HG03460 (cell line): ENCODE results near the gene CCPG1.

Source experiments
- ATAC-seq: cut with Tn5 transposase; IDR thresholded peaks from one replicate; pipeline ENCODE4 v1.9.1; 2021; ENCODE audit not compliant: unreplicated experiment

CCPG1 gene

DNA sequence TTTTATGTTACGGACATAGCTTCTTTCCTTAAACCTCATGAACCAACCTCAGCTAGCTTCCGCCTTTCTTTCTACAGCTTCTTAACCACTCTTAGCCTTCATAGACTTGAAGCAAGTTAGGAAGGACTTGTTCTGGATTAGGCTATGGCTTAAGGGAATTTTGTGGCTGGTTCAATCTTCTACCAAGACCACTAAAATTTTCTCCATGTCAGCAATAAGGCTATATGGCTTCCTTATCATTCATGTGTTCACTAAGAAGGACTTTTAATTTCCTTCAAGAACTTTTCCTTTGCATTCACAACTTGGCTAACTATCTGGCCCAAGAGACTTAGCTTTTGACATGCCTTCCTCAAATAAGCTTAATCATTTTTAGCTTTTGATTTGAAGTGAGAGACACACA is 24.5 kb downstream of the CCPG1 start:
- ATAC-seq: no peak

DNA sequence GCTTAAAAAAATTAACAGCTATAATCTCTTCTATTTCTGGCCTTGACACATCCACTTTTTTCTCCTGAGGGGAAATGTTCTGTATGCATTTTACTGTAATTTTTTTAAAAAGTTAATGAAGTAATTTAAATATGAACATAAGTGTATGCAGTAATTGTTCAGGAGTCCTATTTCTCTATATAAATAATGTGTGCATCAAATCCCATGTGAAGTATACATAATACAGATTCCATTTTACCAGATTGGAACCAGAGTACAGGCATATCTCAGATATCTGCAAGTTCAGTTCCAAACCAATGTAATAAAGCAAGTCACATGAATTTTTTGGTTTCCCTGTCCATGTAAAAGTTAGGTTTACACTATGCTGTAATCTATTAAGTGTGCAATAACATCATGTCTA is 26.6 kb downstream of the CCPG1 start:
- no peak for ATAC-seq

DNA sequence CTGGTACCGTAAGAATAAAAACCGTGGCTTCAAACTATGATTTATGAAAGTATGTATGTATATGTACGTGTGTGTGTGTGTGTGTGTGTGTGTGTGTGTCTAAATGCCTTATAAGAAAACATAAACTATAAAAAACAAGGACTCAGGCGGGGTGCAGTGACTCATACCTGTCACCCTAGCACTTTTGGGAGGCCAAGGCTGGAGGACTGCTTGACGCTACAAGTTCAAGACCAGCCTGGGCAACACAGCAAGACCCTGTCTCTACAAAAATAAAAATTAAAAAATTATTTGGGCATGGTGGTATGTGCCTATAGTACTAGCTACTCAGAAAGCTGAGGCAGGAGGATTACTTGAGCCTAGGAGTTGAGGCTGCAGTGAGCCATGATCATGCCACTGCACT is 29.1 kb downstream of the CCPG1 start:
- ATAC-seq: no peak

DNA sequence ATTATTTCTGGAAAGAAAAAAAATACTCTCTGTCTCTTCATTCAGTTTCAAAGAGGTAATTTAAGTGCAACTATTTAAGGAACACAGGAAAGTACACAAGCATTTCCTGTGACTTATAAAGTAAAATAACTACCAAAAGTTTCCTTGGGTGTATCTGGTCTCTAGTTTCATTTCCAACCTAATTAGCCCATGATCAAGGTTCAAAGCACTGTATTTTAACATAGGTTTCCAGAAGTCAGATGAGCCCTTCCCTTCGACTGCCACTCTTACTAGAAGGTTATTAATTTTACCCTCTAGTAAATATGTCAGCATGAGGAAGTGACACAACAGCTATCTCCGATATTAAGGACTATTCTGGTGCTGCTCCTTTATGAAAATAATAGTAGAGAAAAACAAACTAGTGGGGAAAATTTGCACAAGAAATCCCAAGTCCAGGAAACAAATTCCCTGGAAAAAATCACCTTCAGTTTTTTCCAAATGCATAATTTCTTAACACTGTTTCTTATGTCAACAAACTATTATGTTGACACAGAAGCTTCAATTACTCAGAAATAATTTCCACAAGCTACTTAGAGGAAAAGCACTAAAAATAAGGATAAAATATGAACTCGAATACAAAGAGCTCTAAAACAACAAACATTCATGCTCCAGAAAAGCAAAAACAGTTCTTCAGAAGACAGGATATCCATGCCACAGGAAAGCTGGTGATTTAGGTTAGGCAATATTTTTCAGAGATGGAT is 35.3 kb downstream of the CCPG1 start:
- no peak for ATAC-seq

DNA sequence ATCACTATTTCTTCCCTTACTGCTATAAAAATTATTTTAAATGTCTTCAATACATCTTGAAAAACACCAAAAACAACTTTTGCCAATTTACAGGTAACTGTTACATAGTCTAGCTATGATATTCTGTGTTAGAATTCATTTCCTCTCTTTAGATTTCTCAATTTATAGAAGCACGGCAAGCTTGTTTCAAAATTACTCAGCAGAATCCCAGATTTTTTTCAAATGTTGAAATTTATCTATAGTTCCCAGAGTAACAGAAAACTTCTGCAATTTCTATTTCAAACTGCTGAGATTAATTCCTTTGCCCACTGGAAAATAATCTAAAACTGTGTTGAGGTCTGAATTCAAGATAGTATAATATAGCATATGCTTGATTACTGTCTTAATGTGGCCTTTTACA is 41.2 kb downstream of the CCPG1 start:
- no peak for ATAC-seq

DNA sequence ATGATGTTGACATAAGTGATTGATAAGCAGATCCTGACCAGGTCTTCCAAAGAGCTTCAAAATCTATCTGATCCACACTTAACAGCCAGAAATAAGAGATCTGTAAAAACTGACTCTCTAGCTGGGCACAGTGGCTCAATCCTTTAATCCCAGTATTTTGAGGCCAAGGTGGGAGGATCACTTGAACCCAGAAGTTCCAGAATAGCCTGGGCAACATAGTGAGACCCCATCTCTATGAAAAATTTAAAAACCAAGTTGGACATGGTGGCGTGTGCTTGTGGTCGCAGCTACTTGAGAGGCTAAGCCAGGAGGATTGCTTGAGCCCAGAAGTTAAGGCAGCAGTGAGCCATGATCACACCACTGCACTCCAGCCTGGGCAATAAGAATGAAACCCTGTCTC is 45.5 kb downstream of the CCPG1 start:
- no peak for ATAC-seq

DNA sequence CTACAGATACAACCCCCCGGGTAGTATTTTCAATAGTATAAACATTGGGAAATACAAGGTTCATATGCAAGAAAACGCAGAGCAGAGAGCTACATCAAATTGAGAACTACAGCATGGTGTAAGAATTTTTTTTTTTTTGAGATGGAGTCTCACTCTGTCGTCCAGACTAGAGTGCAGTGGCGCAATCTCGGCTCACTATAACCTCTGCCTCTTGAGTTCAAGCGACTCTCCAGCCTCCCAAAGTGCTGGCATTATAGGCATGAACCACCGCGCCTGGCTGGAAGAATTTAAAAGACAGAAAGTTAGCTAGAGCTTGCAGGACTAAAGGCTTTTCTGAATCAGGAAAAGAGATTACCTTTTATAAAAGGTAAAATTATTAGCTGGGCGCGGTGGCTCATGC is 47.1 kb downstream of the CCPG1 start:
- no peak for ATAC-seq

DNA sequence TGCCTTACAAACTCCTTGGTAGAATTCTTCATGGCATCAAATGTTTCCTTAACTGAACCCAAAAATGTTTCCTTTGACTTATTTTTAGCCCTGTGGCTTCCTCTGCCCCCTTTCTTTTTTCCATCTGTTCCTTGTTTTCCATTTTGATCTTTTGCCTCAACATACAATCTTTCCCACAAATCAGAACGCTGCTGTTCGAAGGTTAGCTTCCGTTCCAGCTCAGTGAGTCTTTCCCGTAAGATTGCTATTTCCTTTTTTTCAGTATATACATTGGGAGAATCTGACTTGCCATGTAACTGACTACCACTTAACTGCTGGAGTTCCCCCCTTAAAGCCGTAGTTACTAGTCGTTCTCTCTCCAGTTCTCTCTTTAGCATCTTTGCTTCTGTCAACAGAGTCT is 47.9 kb downstream of the CCPG1 start:
- no peak for ATAC-seq

DNA sequence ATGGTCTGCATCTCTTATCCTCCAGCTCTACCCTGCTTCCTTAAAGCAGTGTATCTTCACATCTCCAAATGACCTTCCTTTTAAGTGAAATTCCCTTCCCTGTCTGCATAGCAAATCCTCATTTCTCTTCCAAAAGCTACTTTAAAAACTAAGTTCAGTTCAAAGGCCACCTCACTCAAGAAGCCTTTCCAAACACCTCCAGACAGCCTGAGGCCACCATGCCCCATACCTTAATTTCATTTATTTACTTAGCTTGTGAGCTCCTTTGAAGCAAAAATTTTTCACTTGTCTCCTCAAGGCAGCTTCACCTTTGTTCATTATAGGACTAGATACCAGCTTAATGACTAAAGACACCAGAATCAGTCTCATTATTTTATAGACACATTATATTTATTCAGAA is 49.7 kb downstream of the CCPG1 start:
- no peak for ATAC-seq

DNA sequence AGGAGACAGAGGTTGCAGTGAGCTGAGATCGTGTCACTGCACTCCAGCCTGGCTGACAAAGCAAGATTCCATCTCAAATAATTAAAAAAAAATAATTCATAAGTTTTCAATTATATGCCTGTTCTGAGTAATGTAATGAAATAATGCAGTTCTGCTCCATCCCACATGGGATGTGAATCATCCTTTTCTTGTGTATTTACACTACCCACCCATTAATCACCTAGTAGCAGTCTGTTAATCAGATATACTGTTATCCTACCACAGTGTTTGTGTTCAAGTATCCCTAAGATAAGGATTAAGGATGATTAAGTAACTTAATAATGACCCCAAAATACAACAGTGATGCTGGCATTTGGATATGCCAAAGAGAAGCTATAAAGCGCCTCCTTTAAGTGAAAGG is 50.4 kb downstream of the CCPG1 start:
- no peak for ATAC-seq

DNA sequence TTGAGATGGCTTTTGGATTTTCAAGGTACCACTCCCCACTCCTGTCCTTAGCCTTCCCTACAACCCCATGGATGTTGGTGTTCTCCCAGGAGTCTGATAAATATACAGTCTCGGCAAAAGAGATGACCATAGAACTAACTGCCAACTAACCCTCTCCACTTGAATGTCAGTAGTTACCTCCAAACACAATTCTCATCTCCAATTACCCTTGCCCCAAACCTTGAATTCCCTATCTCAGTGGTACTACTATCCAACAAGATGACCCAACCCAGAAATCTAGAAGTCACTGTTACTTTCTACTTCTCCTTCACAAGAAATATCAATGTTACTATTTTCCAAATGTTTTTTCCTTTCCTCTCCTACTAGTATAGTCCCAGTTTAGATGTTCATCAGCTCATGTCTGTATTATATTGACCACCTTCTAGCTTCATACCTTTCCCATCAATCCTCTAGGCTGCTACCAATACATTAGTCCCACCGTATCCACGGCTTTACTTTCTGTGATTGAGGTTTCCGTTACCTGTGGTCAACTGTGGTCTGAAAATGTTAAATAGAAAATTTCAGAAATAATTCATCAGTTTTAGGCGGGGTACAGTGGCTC is 51.1 kb downstream of the CCPG1 start:
- ATAC-seq: no peak

DNA sequence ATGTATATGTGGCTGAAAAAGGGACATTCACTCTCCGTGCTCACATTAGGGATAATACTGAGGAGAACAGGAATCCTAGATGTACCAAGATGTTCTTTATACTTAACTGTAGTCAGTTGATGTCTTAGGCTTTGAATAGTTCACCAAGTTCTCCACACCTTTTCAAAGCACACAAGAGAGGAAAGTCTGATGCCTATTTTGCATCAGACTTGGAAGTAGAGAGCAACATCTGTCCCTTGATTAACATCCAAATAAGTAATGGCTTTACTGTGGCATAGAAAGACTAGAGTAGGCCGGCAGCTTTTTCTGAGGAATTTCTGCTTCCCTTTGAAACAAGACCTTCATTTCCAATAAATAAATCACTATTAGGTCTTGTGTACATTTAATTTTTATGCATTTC is 55.1 kb downstream of the CCPG1 start:
- no peak for ATAC-seq

DNA sequence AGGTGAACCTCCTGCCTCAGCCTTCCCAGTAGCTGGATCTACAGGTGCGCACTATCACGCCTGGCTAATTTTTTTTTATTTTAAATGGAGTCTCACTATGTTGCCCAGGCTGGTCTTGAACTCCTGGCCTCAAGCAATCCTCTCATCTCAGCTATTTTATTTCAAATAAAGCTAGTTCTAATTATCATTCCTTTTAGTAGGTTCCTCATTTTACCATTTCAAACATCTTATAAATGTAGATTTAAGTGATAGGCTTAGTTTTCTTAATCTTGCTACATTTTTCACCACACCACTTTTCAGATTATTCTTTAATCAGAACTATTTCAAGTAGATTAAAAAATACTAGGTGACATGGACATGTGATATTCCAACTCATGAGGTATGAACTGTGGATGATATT is 58.9 kb downstream of the CCPG1 start:
- no peak for ATAC-seq

DNA sequence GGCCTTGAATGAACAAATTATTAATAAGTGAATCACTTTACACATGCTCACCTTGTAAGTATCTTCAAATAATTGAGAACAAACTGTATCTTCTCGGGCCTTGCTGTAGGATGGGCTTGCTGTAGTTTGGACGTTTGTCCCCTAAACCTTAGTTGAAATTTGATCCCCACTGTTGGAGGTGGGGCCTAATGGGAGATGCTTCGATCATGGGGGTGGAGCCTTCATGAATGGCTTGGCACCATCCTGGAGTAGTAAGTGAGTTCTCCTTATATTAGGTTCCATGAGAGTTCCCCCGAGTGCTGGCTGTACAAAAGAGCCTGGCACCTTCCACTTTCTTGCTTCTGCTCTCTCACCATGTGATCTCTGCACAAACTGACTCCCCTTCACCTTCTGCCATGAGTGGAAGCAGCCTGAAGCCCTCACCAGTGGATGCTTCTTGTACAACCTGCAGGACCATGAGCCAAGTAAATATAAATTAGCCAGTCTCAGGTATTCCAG is 59.8 kb downstream of the CCPG1 start:
- ATAC-seq: no peak

DNA sequence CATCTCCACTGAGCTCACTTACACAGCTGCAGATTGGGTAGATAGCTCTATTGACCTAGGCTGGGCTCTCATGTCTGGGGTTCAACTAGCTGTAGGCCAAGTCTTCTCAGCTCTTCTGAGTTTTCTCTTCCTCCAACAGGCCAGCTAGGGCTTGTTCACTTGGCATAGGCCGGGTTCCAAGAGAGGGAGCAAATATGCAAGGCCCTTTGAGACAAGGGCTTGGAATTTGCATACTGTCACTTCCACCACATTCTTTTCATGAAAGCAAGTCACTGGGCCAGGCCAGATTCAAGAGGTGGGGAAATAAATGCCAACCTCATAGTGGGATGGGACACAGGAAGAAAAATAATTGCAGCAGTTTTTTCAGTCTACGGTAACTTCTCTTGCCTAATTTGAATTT is 64.0 kb downstream of the CCPG1 start:
- no peak for ATAC-seq

DNA sequence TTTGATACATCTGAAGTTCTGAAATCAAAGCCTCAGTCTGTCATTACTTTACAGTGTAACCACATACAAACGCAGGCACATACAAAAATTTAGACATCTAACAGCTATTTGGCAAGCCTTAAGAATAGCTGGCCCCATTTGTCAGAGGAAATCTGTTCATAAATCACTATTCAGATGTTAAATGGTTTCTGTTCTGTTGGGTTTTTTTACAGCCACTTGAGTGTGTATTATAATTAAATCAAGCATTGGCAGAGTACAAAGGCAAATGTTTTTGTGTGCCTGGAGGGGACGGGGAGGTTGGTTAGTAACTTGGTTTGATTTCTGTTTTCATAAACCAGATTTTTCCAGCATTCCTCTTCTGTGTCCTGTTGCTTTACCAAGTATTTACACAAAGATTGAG is 65.0 kb downstream of the CCPG1 start:
- ATAC-seq: no peak

DNA sequence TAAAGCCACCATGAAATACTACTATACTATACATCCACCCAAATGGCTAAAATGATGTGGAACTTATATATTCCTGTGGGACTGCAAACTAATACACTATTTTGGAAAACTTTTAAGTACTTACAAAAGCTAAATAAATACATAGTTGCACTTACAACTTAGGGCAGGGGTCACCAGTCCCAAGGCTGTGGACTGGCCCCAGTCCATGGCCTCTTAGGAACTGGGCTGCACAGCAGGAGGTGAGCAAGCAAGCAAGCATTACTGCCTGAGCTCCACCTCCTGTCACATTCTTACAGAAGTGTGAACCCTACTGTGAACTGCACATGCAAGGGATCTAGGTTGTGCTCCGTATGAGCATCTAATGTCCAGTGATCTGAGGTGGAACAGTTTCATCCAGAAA is 71.0 kb downstream of the CCPG1 start:
- no peak for ATAC-seq

DNA sequence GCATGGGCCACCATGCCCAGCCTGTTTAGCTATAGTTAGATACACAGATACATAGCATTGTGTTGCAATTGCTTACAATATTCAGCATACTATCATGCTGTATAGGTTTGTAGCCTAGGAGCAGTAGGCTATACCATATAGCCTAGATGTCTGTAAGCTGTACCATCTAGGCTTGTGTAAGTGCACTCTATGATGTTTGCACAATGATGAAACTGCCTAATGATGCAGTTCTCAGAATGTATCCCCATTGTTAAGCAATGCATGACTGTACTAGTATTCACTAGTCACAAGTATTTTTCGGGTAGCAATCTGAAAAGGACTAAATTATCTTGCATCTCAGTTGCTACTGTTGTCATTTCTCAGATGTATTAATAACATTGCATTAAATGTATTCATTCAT is 73.2 kb downstream of the CCPG1 start:
- ATAC-seq: no peak

DNA sequence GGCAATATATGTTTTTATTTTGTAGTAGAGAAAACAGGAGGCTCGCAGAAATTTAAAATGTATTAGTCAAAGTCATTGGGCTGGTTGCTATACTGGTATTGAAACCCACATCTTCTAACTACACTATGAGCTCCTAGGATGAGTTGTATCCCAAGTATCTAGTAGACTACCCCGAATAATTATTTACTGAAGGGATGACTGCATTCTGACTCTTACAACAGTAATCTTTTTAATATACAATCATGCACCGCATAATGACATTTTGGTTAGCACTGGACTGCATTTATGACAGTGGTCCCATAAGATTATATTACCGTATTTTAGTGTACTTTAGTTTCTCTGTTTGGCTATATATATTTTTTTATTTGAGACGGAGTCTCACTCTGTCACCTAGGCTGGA is 73.8 kb downstream of the CCPG1 start:
- no peak for ATAC-seq

DNA sequence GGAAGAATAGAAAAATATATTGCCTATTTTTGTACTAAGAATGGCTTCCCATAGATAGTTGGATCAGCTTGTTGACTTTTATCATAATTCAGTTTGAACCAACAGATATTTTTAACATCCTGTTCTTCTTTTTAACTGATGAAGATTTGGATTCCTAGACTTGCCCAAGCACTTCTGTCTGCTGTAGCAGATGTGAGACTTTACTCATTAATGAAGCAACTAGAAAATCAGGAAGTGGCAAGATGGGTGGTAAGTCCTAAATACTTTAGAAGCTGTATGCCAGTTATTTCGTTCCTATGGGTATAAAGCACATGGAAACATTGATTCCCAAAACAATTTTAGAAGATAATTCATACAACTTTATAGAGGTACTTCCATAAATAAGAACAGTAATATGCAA is 80.8 kb downstream of the CCPG1 start:
- no peak for ATAC-seq

DNA sequence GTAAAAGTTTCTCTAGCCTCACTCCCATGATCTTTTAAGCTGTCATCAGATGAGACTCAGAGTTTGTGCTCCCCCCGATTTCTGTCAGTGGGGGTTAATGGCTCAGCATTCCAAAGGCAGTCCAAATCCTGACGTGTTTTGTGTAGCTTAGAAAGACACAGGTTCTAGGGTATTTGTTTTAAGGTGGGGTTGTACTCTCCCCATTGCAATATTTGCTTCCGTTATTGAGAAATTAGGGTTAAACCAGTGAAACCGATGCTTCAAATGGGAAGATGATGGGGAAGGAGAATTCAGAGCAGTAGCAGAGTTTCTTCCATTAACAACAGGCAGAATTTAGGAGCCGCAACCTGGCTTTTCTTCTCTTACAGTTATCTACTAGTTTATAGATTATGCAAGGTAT is 85.7 kb downstream of the CCPG1 start:
- no peak for ATAC-seq

DNA sequence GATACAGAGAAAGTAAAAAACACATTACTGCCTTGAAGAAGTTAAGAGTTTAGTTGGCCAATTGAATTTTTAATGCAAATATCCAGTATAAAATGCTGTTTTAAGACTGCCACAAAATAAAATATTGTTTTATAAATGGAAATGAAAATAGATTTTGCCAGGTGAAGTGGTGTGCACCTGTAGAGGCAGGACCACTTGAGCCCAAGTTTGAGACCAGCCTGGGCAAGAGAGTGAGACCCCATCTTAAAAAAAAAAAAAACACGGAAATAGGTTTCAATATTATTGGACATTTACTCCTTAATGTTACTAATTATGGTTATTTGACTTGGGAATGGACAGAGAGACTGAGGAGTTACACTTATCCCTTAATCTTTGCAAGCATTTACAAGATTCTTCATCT is 87.2 kb downstream of the CCPG1 start:
- ATAC-seq: no peak

DNA sequence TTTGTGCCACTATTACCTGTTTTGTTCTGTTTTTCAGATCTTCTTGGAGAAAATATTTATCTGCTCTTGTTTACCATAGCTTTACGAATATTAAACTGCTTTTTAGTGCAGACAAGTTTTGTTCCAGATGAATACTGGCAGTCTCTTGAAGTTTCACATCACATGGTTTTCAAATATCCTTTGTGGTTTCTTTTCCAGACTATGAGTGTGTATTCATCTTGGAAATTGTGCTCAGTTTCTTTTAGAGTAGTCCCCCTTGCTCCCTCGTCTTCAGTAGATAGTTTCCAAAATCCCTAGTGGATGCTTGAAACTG is 88.0 kb downstream of the CCPG1 start:
- no peak for ATAC-seq
